ENCODE data around the gene SH2D4B. TPM values are rescaled to one million over a fixed set of nuclear protein-coding genes. Genes with fewer than 3 reads are reported as not detected.
A peak's percentile ranks its signal among the peaks of the same experiment; 100 is the strongest.

The SH2D4B gene
- total RNA-seq, result under 1 TPM in 1 of 2 donors, not detected in 1; 0.13 TPM
- not detected for polyA plus RNA-seq (2013, experiment 1 of 2)
- polyA plus RNA-seq (2013, experiment 2 of 2), result 0.33 TPM
- long read RNA-seq, experiment 1, result 0 reads
- long read RNA-seq, experiment 2, result 0 reads
- long read RNA-seq, experiment 3, result 0 reads
- long read RNA-seq, experiment 4, result 0 reads

DNA sequence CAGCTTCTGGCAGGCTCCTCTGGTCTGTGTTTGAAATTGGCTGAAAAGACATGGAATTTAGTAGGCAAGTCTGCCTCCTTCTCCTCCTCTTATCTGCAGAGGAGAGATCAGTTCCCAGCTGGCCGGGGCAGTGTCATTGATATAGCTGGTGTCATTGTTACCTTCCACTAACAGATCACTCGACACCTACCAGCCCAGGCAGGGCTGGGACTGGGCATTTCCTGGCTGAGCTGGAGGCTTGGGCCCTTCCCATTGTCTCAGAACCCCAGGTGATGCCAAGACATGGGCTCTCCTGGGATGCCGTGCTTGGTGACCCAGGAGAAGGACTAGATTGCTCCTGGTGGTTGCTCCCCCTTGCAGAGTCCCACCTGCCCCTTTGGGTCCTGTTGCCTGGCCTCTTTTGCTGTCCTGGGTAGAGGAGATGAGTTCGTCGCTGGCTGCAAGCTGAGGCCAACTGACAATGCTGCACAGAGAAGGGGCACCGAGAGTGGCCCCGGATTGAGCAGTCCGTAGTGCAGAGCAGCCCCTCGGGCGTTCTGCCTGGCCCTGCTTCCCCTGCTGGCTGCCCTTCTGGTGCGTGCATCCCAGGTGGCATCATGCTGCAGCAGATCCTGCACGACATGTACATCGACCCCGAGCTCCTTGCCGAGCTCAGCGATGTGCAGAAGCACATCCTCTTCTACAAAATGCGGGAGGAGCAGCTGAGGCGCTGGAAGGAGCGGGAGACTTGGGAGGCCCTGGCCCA is at the start of gene SH2D4B:
TSS of gene SH2D4B (plus strand) at position 167 of the 745 bp plus-strand sequence. CDS start at position 597, 430 bp downstream.
- Histone ChIP-seq H3K9me3 (ENCODE audit: control insufficient read depth, low read length) (no peaks in the 10 kb centered on the region), H3K4me1 (ENCODE audit: control insufficient read depth, insufficient read depth, low read length) (peaks cover 14% of the 10 kb centered on the region), H3K4me3 (ENCODE audit: low read length) (peak within 1 kb of the TSS; percentile 19), H3K9ac (ENCODE audit: extremely low read depth, low read length, poor library complexity, severe bottlenecking) (peak within 1 kb of the TSS; percentile 23), H3K27me3 (ENCODE audit: control insufficient read depth, insufficient read depth, low read length, poor library complexity, severe bottlenecking) (no peaks in the 10 kb centered on the region), H3K36me3 (ENCODE audit: control insufficient read depth, insufficient read depth, low read length) (no peaks in the 10 kb centered on the region), H3K27ac (ENCODE audit: low read depth, low read length) (no peak within 1 kb of the TSS)
- Mint-ChIP-seq H3K36me3 (ENCODE audit: low read depth) (peaks cover 3% of the 10 kb centered on the region), H3K4me3 (peak within 1 kb of the TSS; percentile 66), H3K4me1 (peaks cover 19% of the 10 kb centered on the region), H3K27me3 (ENCODE audit: insufficient read depth) (peaks cover 8% of the 10 kb centered on the region), H3K27ac (peak within 1 kb of the TSS; percentile 44), H3K9me3 (peaks cover 9% of the 10 kb centered on the region)
- 85 to 97% methylated on average over 14 to 19 of the region's 19 CpGs for WGBS, 2 experiments (ENCODE audit: insufficient coverage in 1 of 2, insufficient read length in 1 of 2)
- TF ChIP-seq, protein P1, sequence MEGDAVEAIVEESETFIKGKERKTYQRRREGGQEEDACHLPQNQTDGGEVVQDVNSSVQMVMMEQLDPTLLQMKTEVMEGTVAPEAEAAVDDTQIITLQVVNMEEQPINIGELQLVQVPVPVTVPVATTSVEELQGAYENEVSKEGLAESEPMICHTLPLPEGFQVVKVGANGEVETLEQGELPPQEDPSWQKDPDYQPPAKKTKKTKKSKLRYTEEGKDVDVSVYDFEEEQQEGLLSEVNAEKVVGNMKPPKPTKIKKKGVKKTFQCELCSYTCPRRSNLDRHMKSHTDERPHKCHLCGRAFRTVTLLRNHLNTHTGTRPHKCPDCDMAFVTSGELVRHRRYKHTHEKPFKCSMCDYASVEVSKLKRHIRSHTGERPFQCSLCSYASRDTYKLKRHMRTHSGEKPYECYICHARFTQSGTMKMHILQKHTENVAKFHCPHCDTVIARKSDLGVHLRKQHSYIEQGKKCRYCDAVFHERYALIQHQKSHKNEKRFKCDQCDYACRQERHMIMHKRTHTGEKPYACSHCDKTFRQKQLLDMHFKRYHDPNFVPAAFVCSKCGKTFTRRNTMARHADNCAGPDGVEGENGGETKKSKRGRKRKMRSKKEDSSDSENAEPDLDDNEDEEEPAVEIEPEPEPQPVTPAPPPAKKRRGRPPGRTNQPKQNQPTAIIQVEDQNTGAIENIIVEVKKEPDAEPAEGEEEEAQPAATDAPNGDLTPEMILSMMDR (conservative IDR thresholded peaks at IDR 0.05), result no peak
- peak; percentile 81 for DNase-seq

DNA sequence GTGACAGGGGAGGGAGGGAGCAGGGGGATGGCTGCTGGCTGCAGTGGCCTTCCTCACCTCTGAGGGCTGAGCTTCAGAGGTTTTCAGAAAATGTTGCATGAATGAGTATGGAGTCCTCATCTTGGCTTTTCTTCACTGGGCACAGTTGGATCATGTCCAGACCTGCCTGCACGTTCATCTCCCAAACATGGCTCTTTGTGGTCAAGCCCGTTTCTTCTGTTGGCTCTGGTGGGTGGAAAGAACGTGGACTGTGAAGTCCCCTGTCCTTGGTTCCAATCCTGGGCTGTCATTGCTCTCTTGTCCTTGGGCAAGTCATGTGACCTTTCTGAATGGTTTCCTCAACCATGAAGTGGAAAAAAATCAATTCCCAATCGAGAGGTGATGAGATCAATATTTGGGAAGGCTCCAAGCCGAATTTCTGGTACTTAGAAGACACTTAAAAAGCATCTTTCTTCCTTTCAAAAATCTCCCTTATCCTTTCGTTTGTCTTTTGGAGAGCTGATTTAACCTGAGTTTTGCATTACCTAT is 49.1 kb upstream of the SH2D4B start:
- peaks cover 6% of the 10 kb centered on the region for H3K4me1 ChIP-seq (ENCODE audit: control insufficient read depth, insufficient read depth, low read length)

DNA sequence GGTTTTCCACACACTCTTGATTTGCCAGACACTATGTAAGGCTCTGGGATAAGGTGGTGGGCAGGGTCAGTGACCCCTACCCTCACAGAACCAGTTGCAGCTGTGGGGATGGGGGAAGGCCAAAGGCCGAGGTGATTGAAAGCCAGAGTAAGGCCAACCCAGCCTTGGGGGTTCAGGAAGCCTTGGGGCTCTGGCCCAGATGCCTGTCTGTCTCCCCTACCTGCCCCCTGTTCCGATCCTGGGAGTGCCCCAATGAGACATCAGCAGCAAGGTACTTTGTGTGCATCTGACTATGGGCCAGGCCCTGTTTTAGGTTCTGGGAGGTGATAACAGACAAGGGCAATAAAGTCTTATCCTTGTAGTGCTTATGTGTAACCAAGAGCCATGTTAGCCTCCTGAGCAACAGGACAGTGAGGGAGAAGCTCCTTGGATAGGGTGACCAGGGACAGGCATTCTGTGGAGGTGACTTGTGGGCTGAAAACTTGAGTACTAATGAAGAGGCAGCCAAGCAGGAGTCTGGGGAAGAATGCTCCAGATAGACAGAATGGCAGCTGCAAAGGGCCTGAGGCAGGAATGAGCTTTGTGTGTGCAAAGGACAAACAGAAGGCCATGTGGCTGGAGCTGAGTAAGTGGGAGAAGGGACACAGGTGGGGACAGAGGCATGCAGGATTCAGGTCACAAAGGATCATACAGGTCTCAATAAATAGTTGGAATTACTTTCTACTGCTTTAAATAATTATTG is 48.2 kb upstream of the SH2D4B start:
- H3K36me3 Mint-ChIP-seq (ENCODE audit: low read depth), result peaks cover 48% of the 10 kb centered on the region
- Histone ChIP-seq H3K27me3 (ENCODE audit: control insufficient read depth, insufficient read depth, low read length, poor library complexity, severe bottlenecking) (no peaks in the 10 kb centered on the region), H3K4me1 (ENCODE audit: control insufficient read depth, insufficient read depth, low read length) (peaks cover 6% of the 10 kb centered on the region), H3K36me3 (ENCODE audit: control insufficient read depth, insufficient read depth, low read length) (peaks cover 58% of the 10 kb centered on the region), H3K4me3 (ENCODE audit: low read length) (no peak overlapping the region), H3K9ac (ENCODE audit: extremely low read depth, low read length, poor library complexity, severe bottlenecking) (no peak overlapping the region), H3K9me3 (ENCODE audit: control insufficient read depth, low read length) (no peaks in the 10 kb centered on the region), H3K27ac (ENCODE audit: low read depth, low read length) (no peak overlapping the region)
- TF ChIP-seq, protein P1 (conservative IDR thresholded peaks at IDR 0.05), result no peak
- no peak for DNase-seq
- H3K27ac Mint-ChIP-seq, result no peak overlapping the region
- 88 to 100% methylated on average over 1 to 2 of the region's 2 CpGs for WGBS, 2 experiments (ENCODE audit: insufficient coverage in 1 of 2, insufficient read length in 1 of 2)
- H3K9me3 Mint-ChIP-seq, result no peaks in the 10 kb centered on the region
- no peaks in the 10 kb centered on the region for H3K27me3 Mint-ChIP-seq (ENCODE audit: insufficient read depth)
- no peak overlapping the region for H3K4me3 Mint-ChIP-seq
- peaks cover 30% of the 10 kb centered on the region for H3K4me1 Mint-ChIP-seq

More for the DNA sequence above, 49.1 kb upstream of the SH2D4B start:
- Histone ChIP-seq H3K9me3 (ENCODE audit: control insufficient read depth, low read length) (no peaks in the 10 kb centered on the region), H3K9ac (ENCODE audit: extremely low read depth, low read length, poor library complexity, severe bottlenecking) (no peak overlapping the region), H3K27ac (ENCODE audit: low read depth, low read length) (no peak overlapping the region), H3K4me3 (ENCODE audit: low read length) (no peak overlapping the region), H3K36me3 (ENCODE audit: control insufficient read depth, insufficient read depth, low read length) (peaks cover 49% of the 10 kb centered on the region), H3K27me3 (ENCODE audit: control insufficient read depth, insufficient read depth, low read length, poor library complexity, severe bottlenecking) (no peaks in the 10 kb centered on the region)
- Mint-ChIP-seq H3K9me3 (no peaks in the 10 kb centered on the region), H3K4me3 (no peak overlapping the region), H3K27me3 (ENCODE audit: insufficient read depth) (no peaks in the 10 kb centered on the region), H3K36me3 (ENCODE audit: low read depth) (peaks cover 41% of the 10 kb centered on the region), H3K27ac (peak overlapping the region; percentile 40), H3K4me1 (peaks cover 32% of the 10 kb centered on the region)
- TF ChIP-seq, protein P1 (conservative IDR thresholded peaks at IDR 0.05), result no peak
- WGBS, 2 experiments (ENCODE audit: insufficient coverage in 1 of 2, insufficient read length in 1 of 2), result 97 to 98% methylated on average over 5 to 6 of the region's 6 CpGs
- DNase-seq, result no peak

Data from endodermal cell (in vitro differentiated cells).